HTR-8/SVneo (cell line): Measurements from ENCODE around the gene SPOCK1.

Source experiments
- DNase-seq: peaks from one replicate; pipeline ENCODE4 v3.0.0; 2011; ENCODE audit warnings: low spot score, mixed read lengths; ENCODE audit not compliant: insufficient read length
- FAIRE-seq: peaks from 2 replicates; lab custom pipeline; 2011; peaks lifted over from hg19 to GRCh38; lab: Jason Lieb, UNC

SPOCK1 gene

DNA sequence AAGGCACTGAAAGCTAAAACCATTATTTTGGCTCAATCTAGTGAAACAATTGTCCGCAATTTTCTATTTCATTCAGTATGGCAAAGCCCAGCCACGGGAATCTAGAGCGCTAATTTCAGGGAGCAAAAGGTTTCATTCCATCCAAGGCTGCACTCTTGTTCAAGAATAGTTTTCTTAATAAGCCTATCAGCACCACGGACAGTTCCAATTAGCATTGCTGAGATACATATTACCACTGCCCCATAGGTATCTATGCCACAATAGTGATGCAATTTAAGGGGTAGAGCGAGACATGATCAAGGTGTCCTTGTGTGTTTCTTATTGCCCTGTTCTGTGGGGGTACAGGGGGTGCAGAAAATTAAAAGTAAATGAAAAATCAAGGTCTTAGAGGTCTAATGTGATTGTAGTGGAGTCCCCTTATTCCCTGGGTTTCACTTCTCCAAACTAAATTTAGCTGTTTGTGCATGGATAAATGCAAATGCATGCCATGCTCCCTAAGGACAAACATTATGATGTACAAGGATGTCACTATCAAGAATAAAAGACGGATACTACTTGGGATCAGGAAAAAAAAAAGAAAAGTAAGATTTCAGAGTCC, 45.5 kb downstream of the SPOCK1 start:
- DNase-seq (peak; percentile 23), FAIRE-seq (peak; percentile 65)

DNA sequence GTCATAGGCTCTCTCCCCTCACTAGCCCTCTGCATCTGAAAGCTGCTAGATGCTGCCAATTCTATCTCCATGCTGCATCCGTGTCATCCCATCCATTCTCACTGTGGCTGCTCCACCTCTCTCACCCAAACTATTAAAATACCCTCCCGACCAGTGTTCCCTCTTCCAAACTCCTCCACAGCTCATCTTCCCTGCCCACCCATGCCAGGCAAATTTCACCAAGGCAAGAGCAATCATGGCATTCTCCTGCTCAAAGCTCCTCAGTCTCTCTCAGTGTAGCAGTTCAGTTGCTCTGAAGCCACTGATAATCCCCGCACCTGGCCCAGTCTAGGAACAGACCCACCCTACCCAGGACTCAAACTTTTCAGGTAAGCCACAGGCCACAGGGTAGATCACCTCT, 48.4 kb downstream of the SPOCK1 start:
- no peak for FAIRE-seq
- no peak for DNase-seq

DNA sequence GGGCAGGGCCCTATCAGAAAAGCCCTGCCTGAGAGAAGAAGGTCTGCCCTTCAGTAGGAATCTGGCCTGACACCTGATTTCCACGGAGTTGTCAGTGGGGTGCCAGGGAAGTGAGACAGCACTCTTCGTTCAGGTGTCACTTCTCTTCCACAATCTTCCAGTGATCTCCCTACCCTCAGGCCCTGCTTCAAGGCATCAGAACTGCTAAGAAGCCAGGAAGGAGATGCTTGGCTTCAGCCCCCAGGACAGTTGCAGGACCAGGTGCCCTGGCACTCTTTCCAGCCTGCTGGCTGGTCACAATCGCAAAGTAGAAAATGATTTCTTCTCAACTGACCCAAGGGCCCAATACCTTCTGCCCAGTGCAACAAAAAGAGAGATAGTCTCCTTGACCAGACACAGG, 50.3 kb downstream of the SPOCK1 start:
- no peak for DNase-seq
- FAIRE-seq = no peak

DNA sequence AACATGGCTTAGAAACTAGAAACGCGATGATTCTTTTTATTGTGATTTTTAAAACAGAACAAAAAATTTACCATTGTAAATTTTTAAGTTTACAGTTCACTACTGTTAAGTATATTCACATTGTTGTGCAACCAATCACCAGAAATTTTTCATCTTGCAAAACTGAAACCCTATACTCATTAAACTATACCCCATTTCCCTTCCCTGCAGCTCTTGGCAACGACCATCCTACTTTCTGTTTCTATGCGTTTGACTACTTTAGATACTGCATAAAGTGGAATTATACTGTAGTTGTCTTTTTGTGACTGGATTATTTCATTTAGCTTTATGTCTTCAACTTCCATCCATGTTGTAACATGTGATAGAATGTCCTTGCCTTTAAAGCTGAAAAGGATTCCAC, 52.5 kb downstream of the SPOCK1 start:
- FAIRE-seq = no peak

DNA sequence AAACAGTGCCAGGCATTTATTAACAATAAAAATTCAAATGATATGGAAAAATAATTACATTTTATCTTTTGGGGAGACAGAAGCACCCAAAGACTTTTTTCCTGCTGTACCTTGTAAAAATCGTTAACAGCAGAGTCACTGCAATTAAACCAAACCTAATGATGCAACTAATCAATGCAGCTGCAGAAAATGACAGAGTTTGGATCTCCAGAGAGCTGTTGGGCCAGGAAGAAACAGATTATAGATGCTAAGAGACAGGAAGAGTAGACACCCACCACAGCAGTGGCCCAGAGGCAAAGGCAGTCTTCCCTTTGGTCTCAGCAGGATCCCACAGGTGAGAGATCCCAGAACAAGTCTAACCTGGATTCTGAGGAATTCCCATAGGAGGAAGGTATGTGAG, 53.0 kb downstream of the SPOCK1 start:
- no peak for FAIRE-seq
- no peak for DNase-seq

More for the DNA sequence above, 52.5 kb downstream of the SPOCK1 start:
- no peak for DNase-seq

DNA sequence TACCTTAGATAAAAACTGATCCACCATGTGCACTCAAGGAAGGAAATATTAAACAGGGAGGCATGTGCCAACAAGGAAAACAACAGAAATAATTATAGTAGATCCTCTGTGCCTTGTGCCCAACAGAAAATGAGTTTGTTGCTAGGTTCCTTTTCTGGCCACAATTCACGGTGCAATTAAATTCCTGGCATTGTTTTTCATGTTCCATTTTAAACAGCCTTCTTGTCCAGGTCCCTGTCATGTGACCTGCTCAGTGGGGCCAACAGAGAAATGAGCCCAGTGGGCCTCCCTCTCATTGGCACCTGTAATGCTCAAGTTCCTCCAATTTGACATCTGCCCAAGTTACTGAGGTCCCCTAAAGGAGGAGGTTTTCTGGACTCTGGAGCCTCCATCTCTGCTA, 56.5 kb downstream of the SPOCK1 start:
- no peak for DNase-seq
- no peak for FAIRE-seq

DNA sequence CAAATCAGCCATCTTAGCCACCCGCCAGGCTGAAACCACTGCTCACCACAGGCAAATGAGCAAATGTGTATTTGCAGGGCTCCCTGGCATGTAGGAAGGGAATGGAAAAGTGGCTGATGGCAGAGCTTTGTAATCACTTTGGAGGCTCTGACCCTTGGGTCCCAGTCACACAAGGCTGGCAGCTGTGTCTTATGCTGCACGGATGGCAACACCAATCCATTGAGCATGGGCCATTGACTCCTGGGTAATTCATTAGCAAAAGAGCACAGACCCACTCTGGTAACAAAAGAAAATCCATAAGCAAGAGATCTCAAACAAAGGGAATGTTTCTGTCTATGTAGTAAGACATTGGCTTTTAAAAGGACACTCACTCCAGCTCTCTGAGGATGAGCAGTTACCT, 57.6 kb downstream of the SPOCK1 start:
- FAIRE-seq (no peak), DNase-seq (no peak)

DNA sequence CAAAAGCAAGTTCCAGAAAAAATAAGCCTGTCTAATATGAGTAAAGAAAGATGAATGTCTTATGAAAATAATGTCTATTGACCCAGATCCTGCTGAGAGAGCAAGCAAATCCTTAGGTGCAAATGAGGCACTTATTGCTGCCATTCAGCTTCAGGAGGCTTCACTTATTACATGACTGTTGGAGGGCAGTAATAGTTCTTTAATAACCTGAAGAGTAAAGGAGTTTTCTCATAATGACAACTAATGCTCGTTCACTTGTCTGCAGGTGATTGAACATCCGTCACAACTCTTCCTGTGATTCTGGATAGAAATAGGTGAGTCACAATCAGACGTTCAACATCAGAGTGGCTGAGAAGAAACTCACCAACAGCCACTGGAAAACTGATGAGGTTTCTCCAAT, 58.3 kb downstream of the SPOCK1 start:
- FAIRE-seq = no peak

DNA sequence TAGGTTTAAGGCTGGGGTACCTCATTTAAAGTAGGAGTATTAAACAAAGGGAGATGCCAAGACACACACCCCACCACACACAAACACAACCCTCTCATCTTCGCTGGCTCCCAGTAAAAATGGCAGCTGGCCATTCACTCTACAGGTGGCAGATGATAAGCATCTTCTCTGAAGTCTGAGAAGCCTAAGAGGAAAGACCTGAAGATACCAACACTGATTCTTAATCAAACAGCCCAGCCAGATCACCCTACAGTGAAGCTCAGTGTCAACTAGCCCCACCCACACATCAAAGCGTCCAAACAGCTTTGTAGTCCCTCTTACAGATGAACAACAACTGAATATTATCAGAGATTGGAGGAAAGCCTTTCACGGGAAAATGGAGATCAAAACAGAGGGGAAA, 59.5 kb downstream of the SPOCK1 start:
- DNase-seq = no peak
- FAIRE-seq = no peak

More for the DNA sequence above, 58.3 kb downstream of the SPOCK1 start:
- no peak for DNase-seq

DNA sequence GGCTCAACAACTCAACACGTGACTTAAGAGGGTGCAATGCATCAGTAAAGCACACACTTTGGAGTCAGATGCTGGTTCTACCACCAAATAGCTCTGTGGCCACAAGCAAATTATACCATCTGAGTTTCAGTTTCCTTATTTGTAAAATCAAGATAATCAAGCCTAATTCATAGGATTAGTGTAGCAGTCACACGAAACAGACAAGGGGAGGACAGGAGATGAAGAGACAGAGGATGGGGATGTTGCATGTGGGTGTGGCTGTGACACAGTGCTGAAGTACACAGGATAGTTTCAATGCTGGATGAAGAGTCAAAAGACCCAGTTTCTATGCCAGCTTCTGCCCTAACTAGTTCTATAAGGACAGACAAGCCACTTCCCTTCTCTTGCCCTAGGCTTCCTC, 60.2 kb downstream of the SPOCK1 start:
- FAIRE-seq (no peak), DNase-seq (no peak)

DNA sequence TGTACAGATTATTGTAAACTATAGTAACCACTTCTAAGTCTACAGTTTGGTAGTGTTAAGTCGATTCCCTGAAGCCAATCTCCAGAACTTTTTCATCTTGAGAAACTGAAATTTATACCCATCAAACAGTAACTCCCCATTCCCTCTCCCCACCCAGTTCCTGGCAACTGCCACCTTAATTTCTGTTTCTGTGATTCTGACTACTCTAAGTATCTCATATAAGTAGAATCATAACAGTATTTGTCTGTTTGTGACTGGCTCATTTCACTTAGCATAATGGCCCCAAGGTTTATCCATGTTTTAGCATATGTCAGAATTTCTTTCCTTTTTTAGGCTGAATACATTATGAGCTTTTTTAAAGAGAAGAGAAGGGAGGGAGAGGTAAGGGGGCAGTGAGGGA, 61.4 kb downstream of the SPOCK1 start:
- no peak for FAIRE-seq
- DNase-seq = no peak

DNA sequence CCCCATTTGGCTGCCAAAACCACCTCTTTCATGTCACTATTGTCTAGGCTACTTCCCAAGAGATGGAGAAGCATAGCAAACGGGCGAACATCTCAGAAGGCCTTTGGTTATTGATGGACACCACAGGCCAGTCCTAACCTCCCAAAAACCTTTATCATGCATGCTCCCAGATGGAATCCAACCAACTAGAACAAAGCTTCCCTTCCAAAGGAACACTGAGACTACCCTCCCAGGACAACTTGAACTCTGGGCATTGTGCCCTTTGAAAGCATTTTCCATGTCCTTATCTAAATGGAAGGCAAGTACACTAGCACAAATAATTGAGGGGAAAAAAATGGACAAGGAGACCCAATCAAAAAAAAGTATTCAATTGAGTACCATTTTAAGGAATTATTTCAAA, 65.6 kb downstream of the SPOCK1 start:
- no peak for FAIRE-seq

DNA sequence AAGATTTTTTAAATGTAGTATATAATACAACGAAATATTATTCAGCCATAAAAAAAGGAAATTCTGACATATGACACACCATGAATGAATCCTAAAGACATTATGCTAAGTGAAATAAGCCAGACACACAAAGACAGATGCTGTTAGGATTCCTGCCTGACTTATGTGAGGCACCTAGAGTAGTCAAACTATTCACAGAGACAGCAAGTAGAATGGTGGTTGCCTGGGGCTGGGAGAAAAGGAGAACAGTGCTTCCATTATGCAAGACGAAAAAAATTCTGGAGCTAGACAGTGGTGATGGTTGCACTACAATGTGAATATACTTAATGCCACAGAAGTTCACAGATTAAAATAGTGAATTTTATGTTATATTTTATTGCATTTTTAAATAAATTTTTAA, 66.8 kb downstream of the SPOCK1 start:
- FAIRE-seq = no peak
- no peak for DNase-seq

More for the DNA sequence above, 65.6 kb downstream of the SPOCK1 start:
- DNase-seq = no peak

DNA sequence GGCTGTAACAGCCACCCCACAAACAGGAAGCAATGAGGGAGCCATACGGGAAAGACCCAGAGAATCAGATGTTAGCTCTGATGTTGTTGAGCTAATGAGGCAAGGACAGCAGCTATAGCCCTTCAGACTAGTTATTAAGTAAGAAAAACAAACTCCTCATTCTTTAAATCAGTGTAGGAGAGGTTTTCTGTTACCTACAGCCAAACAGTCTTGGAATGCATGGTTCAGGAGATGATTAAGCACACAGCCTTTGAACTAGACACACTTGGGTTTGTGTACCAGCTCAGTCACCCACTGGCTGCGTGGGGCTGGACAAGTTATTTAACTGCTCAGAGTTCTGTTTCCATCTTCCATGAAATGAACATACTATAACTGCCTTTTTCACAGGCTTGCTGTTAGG, 68.1 kb downstream of the SPOCK1 start:
- DNase-seq = no peak
- no peak for FAIRE-seq

DNA sequence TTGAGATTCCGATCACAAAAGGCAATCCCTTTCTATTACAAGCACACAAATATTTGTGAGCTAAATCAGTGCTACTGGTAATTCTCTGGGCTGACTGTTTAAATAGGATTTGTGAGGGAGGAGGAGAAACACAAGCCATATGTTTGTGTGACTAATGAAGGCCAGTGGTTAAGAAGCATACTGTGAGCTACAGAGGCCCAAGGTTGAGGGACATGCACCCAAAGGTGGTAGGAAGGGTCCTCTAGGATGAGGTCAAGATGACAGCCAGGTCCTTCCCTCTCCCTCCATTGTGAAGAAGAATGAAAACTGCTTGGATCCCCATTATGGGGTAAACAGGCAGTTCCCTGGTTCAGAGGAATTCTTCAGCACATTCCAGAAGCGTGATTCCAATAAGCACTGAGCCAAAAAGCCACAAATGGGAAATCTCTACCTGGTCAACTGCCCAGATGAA, 83.9 kb downstream of the SPOCK1 start:
- FAIRE-seq (no peak), DNase-seq (no peak)

DNA sequence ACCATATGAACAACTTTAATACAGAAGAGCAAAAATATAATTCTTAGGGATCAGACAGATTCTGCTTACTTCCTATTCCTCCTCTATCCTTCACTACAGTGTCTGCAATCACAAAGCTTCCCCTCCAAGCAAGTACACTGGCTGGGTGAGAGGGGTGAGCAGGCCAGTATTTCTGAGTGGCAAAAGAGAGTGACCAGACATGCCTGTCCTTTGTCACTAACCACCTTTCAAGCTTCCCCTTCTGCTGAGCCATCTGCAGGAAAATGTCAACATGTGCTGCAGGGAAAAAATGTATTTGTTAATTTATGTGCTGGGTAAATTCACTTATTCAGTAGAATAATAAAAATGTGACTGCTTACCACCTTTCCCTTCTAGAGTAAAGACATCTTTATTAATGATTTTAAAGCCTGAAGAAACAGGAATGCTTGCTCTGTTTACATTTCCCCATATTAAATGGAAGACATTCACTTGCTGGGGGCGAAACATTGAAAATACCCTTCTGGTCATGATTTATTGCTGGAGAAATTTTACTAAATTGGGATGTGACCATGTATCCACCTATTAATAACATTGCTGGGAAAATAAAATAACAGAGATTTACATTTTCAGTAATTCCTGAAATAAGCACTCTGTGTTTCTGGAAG, 84.9 kb downstream of the SPOCK1 start:
- no peak for FAIRE-seq

DNA sequence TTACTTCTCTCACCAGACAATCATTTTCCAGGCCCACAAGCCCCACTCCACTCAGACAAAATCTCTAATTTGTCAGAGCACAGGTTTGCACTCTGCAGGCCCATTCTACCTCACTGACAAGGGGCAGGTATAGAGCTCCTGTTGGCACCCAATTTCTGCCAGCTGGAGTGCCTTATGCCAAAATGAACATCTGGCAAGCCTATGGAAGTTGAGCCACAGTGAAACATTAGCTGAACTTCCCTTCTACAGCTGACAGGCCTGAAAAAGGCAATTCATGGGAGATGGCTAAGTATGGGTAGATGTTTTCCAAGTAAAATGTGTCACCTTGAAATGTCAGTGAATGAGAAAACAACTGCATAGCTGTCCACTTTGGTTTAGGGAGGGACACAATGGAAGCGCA, 87.0 kb downstream of the SPOCK1 start:
- DNase-seq (no peak), FAIRE-seq (no peak)

More for the DNA sequence above, 84.9 kb downstream of the SPOCK1 start:
- DNase-seq = no peak

DNA sequence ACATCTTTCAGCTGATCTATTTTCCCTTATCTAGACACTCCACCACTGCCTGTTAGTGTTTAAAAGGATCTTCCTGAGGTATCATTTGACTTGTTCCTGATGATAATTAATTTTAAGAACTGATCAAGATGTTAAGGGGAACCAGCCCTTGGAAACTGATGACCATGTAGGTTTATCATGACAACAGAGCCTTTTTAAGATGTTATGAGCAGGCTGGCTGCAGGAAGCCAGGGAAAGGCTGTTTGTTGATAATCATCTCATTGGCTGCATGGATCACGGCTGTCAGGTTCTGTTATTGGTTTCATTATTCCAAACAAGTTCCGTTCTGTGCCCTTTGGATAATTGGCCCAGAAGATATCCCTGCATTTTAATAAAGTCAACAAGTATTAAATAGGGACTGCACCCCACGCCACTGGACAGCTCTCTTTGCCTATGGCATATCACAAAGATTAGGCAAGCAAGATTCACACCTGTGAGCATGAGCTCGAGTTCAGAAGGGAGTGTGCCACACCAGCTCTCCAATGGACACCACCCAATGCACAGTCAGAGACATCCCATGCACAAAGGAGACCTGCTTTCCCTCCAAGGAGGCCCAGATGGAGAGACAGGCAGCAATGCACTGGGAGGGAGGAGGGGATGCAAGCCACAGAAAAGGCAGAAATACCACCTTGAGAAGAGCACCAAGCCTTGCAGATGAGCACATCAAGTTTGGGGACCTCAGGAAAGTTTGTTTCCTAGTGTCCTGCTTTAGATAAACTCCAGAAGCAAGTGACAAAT, 88.7 kb downstream of the SPOCK1 start:
- DNase-seq (no peak), FAIRE-seq (no peak)

DNA sequence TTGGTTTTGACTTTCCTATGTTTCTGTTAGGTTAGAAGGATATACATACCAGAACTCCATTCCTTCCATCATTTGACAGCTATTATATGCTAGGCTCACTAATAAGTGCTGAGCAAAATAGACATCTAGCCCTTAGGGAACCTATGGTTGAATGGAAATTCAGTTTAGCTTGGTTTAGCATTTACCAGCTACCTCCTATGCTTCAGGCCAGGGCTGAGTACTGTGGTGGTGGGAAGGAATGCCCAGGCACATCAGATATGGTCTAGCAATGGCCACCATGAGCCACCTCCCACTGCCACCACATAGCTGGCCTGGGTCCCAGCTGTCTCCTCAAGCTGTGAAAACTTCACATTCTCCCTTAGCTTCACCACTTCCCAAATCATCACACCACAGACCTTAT, 89.4 kb downstream of the SPOCK1 start:
- FAIRE-seq (no peak), DNase-seq (no peak)

DNA sequence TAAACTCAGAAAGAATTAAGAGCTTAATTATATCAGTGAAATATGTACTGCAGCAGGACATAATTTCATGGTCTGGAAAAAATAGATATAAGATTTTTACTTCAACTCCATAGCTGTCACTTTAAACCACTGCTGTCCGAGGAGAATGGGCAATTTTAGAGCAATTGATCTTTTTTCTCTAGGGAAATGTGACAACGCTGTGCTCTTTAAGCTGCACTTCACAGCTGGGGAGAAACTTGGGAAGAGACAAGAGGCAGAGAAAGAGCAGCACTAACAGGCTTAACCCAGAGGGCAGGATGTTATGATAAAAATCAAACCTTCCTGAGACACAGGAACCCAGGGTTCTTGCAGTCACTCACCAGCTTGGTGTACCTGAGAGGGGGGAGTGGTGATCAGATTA, 92.0 kb downstream of the SPOCK1 start:
- FAIRE-seq = no peak

DNA sequence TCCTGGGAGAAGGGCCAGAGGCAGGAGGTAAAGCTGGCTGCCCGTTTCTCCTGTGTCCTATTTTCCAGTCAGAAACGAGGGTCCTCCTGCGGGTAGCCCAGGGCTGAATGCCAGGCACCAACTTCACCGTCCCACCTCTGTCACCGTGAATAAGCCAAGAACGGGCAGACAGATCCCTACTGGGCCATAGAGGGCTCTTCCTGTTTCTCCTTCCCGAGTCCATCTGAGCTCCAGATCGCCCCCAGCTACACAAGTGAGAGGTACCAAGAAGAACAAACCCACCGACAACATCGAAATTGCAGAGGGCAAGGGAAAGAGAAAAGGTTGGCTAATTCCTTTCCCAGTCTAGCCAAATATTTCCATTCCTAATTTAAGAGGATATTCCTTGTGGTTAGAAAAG, 93.7 kb downstream of the SPOCK1 start:
- FAIRE-seq (no peak), DNase-seq (no peak)

More for the DNA sequence above, 92.0 kb downstream of the SPOCK1 start:
- no peak for DNase-seq
